GM19397 (cell line): Measurements from ENCODE around the gene DISC1.

ENCODE experiments used
- ATAC-seq: cut with Tn5 transposase; IDR thresholded peaks from one replicate; pipeline ENCODE4 v1.9.1; 2021; ENCODE audit warnings: mild to moderate bottlenecking, moderate library complexity; ENCODE audit not compliant: unreplicated experiment

Gene DISC1

GRCh38 chr1:232059726-232060374 is 433.3 kb downstream of the DISC1 start:
- no peak for ATAC-seq

DNA sequence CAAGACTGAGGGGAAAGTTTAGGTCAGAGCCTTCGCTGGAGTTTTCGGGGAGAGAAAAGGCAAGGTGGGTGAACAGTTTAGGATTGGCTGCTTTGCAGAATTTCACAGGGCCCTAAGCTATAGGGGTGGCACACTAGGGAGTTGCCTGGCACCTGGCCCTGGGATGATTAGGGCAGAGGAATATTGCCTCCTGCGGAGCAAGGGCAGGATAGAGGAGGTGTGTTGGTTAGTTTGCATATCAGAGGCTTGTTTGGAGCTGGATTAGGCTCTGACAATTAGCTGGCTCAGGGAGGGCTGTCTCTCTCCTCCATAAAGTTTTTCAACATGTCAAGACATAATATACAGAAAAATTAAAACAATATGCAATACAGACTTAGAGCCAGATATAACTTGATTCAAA is 436.4 kb downstream of the DISC1 start:
- no peak for ATAC-seq

DNA sequence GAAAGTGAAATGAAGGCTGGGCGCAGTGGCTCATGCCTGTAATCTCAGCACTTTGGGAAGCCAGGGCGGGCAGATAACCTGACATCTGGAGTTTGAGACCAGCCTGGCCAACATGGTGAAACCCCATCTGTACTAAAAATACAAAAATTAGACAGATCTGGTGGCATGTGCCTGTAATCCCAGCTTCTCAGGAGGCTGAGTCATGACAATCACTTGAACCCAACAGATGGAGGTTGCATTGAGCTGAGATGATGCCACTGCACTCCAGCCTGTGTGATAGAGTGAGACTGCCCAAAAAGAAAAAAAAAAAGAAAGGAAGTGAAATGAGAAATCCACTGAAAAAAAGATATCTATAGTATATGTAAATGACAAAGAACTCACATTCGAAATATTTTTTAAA is 439.9 kb downstream of the DISC1 start:
- ATAC-seq, result no peak

DNA sequence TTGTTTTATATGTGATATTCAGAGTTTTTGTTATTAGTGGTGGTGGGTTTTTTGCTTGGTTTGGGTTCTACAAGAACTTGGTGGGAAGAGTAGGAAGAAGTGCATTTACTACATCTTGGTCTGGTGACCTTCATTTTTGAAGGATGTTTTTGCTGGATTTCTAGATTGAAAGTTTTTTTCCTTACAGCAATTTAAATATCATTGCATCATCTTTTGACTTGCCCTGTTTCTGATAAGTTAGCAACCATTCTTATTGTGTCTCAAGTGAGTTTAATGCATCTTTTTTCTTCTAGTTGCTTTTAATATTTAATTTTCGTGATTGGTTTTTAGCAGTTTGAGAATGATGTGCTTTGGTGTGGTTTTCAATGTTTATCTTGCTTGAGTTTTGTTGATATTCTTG is 447.7 kb downstream of the DISC1 start:
- ATAC-seq, result no peak

- no peak for ATAC-seq
These were observed 451.2 kb downstream of the DISC1 start for GRCh38 chr1:232077809-232078208.

- ATAC-seq, result no peak
These were observed 458.1 kb downstream of the DISC1 start for GRCh38 chr1:232084584-232085223.

DNA sequence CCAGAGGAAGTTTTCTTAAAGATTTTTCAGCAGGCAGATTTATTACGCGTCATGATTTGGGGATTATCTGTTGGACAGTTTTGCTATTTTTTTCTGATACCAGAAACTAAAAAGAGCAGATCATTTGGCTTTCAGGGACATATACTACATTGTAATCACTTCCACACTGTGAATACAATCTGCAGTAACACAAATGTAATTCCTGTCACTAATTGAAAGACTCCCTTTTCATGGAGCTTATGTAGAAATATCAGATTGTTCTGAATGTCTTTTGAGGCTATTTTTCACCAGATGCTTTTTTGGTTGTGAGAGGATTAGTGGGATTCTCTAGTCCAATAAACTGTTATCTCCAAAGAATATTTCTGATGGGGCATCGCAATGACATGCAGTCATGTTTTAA is 464.2 kb downstream of the DISC1 start:
- no peak for ATAC-seq
